AG04449 (cell line): ENCODE data around the gene BTBD10.
"Not testable (repeated sequence)": the region's sequence is repeated elsewhere in the genome, so short reads cannot be mapped to it uniquely, and the experiment has no call there.

ENCODE experiments used
- CTCF ChIA-PET: fragments of 350-600 bp; formaldehyde crosslinking; extraction: SDS; loops from one replicate; lab custom pipeline; 2021; ENCODE audit warnings: antibody characterized with exemption; lab: Yijun Ruan, JAX
- POLR2A ChIA-PET: fragments of 400-600, 350-600 bp; formaldehyde crosslinking; extraction: SDS; loops from one replicate; lab custom pipeline; 2020; ENCODE audit warnings: antibody characterized with exemption, inconsistent platforms; lab: Yijun Ruan, JAX
- DNase-seq: peaks from one replicate; pipeline ENCODE4 v3.0.0-alpha.2; 2010; ENCODE audit warnings: low read depth, low spot score
- H3K4me3 ChIP-seq: 2 replicates; pipeline ENCODE4 v1.5.1; 2011; ENCODE audit warnings: low read depth, mild to moderate bottlenecking, control low read depth, low read length
- CTCF ChIP-seq: IDR thresholded peaks from one replicate; pipeline ENCODE4 v1.5.1; 2011; ENCODE audit warnings: mild to moderate bottlenecking, moderate library complexity, low read length, control low read depth, inconsistent platforms; ENCODE audit not compliant: insufficient read depth; ENCODE audit errors: missing control alignments

Gene BTBD10

GRCh38 chr11:13449522-13449921 lies 13.5 kb downstream of the BTBD10 start:
- CTCF ChIA-PET = interaction anchor here (2.5 kb wide), 1 partner anchor 13 kb away, joined by 11 read pairs; the partner anchor contains the start of gene BTBD10
- DNase-seq = no peak
- no peak overlapping the region for H3K4me3 ChIP-seq
- TF ChIP-seq CTCF = no peak
- POLR2A ChIA-PET = no interaction called here

- CTCF ChIA-PET = no interaction called here
- no peak overlapping the region for H3K4me3 ChIP-seq
- POLR2A ChIA-PET = no interaction called here
- DNase-seq = no peak
- TF ChIP-seq CTCF = no peak
Observed at GRCh38 chr11:13448876-13449275, 14.1 kb downstream of the BTBD10 start.

DNA sequence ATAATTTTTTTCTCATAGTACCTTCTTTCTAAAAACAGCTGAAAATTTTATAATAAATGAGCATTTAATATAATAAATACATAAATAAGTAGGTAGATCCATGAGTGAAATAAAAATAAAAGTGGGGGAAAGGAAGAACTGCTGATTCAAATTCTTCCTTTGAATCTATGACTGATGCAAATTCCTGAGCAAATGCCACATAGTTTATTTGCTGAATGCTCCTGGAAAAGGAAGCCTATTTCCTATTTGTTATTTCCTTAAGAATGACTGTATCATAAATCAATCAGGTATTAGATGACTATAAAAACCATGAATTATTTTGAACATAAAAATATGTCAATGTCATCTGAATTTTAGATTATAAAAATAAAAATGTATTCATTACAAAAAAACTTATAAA lies 16.6 kb downstream of the BTBD10 start:
- ChIA-PET CTCF (interaction anchor here (1.2 kb wide), 1 partner anchor 16 kb away, joined by 3 read pairs; the partner anchor contains the start of gene BTBD10), POLR2A (interaction anchor here (1.0 kb wide), 1 partner anchor 17 kb away, joined by 3 read pairs; the partner anchor contains the start of gene BTBD10)
- H3K4me3 ChIP-seq = no peak overlapping the region
- no peak for DNase-seq
- TF ChIP-seq CTCF = no peak

DNA sequence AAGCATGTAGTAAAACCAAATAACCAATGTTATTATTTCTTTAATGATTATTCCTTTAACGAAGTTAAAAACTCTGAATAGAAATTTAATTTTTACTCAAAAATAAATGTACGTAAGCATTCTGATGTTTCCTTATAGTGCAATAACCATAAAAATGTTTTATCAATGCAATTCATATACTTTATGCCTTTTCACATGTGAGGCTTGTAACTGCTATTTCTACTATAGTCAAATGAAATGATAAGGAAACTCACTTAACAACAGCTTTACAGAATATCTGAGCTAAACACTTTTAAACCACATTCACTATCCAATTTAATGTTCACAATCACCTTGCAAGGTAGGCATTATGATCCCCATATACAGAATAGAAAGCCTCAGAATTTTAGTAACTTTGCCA lies 17.4 kb downstream of the BTBD10 start:
- no peak for DNase-seq
- ChIA-PET CTCF (interaction anchor here (1.2 kb wide), 1 partner anchor 17 kb away, joined by 3 read pairs; the partner anchor contains the start of gene BTBD10), POLR2A (interaction anchor here (1.0 kb wide), 1 partner anchor 18 kb away, joined by 3 read pairs; the partner anchor contains the start of gene BTBD10)
- H3K4me3 ChIP-seq = no peak overlapping the region
- TF ChIP-seq CTCF = no peak

GRCh38 chr11:13440100-13440855 lies 22.7 kb downstream of the BTBD10 start:
- H3K4me3 ChIP-seq = peak overlapping the region; percentile 27
- ChIA-PET POLR2A (interaction anchor here (1.2 kb wide), 1 partner anchor 16 kb away, joined by 4 read pairs; no protein-coding TSS in a partner anchor), CTCF (interaction anchor here (0.9 kb wide), 1 partner anchor 25 kb away, joined by 4 read pairs; no protein-coding TSS in a partner anchor)
- DNase-seq = peak; percentile 84
- TF ChIP-seq CTCF = no peak

- no peak for TF ChIP-seq CTCF
- no peak overlapping the region for H3K4me3 ChIP-seq
- no peak for DNase-seq
- CTCF ChIA-PET = interaction anchor here (1.3 kb wide), 1 partner anchor 12 kb away, joined by 4 read pairs; no protein-coding TSS in a partner anchor
- POLR2A ChIA-PET = no interaction called here
Observed at GRCh38 chr11:13438291-13438690, 24.7 kb downstream of the BTBD10 start.

GRCh38 chr11:13436836-13437235 lies 26.2 kb downstream of the BTBD10 start:
- POLR2A ChIA-PET = not testable (repeated sequence)

More at GRCh38 chr11:13436836-13437235, 26.2 kb downstream of the BTBD10 start:
- H3K4me3 ChIP-seq, CTCF ChIA-PET, DNase-seq: not testable (repeated sequence)
